Caco-2 (cell line): ENCODE data around the gene SLC22A23. TPM values are rescaled to one million over a fixed set of nuclear protein-coding genes. Genes with fewer than 3 reads are reported as not detected.

Source experiments
- BruUV-seq: library from RNA; stranded (reverse); fragments of 400-500 nt; replicated peaks from 2 replicates; lab custom pipeline; 2021; lab: Mats Ljungman, UMichigan
- CTCF ChIA-PET: fragments of 300-600 bp; sonication (Branson Sonifier 250); formaldehyde crosslinking; loops from one replicate; lab custom pipeline; 2022; ENCODE audit warnings: antibody characterized with exemption; lab: Charles Lee
- POLR2A ChIA-PET: fragments of 300-600 bp; sonication (Branson Sonifier 250); formaldehyde crosslinking; loops from one replicate; lab custom pipeline; 2022; ENCODE audit warnings: antibody characterized with exemption; lab: Charles Lee
- DNase-seq, 2 experiments: peaks; one replicate each; pipeline versions ENCODE4 v3.0.0 to v3.0.0-alpha.2; 2020 to 2022
- H3K27me3 ChIP-seq: replicated peaks from 2 replicates; pipeline ENCODE4 v1.6.0; 2011; ENCODE audit warnings: low read length; ENCODE audit not compliant: control insufficient read depth, insufficient read depth
- H3K36me3 ChIP-seq: 2 replicates; pipeline ENCODE4 v1.5.1; 2011; ENCODE audit warnings: low read length; ENCODE audit not compliant: control insufficient read depth, insufficient read depth
- H3K4me1 ChIP-seq: fragments of 250-450 bp; sonication (Bioruptor Pico); 2 replicates; pipeline ENCODE4 v1.5.1; 2020; ENCODE audit warnings: mild to moderate bottlenecking
- H3K4me3 ChIP-seq: 2 replicates; pipeline ENCODE4 v1.5.1; 2011; ENCODE audit warnings: low read depth, mild to moderate bottlenecking, control low read depth, low read length
- H3K9me3 ChIP-seq: fragments of 250-450 bp; sonication (Bioruptor Pico); 2 replicates; pipeline ENCODE4 v1.5.1; 2020; ENCODE audit warnings: mild to moderate bottlenecking, moderate library complexity
- H3K27ac Mint-ChIP-seq: one replicate; pipeline ENCODE4 v1.8.0; 2022; ENCODE audit warnings: mixed read lengths; ENCODE audit not compliant: unreplicated experiment
- H3K27me3 Mint-ChIP-seq: one replicate; pipeline ENCODE4 v1.8.0; 2022; ENCODE audit warnings: mixed read lengths; ENCODE audit not compliant: insufficient read depth, unreplicated experiment
- H3K36me3 Mint-ChIP-seq: one replicate; pipeline ENCODE4 v1.8.0; 2022; ENCODE audit warnings: mild to moderate bottlenecking, mixed read lengths; ENCODE audit not compliant: insufficient read depth, unreplicated experiment
- H3K4me1 Mint-ChIP-seq: one replicate; pipeline ENCODE4 v1.8.0; 2022; ENCODE audit warnings: low read depth, mixed read lengths; ENCODE audit not compliant: unreplicated experiment
- H3K4me3 Mint-ChIP-seq: one replicate; pipeline ENCODE4 v1.8.0; 2022; ENCODE audit warnings: mild to moderate bottlenecking, moderate library complexity, mixed read lengths; ENCODE audit not compliant: unreplicated experiment
- H3K9me3 Mint-ChIP-seq: one replicate; pipeline ENCODE4 v1.8.0; 2022; ENCODE audit warnings: mixed read lengths; ENCODE audit not compliant: unreplicated experiment
- CTCF ChIP-seq, 2 experiments: fragments of 200-600 bp in 1 of 2; IDR thresholded peaks; 1 replicate in 1 of 2; 2 replicates in 1 of 2; pipeline versions ENCODE4 v1.5.1 to v1.8.0; 2011 to 2022; ENCODE audit warnings: antibody characterized with exemption in 1 of 2, control low read depth in 1 of 2, inconsistent platforms in 1 of 2, low read depth in 1 of 2, low read length in 1 of 2, mild to moderate bottlenecking in 1 of 2, moderate library complexity in 1 of 2; ENCODE audit not compliant: insufficient read depth in 1 of 2, severe bottlenecking in 1 of 2, unreplicated experiment in 1 of 2
- intact Hi-C: fragments of 100-400 bp; cut with micrococcal nuclease; formaldehyde crosslinking; loops from one replicate; pipeline ENCODE4 v1.10.0; 2022; ENCODE audit not compliant: unreplicated experiment
- total RNA-seq: library from RNA; stranded (reverse); gene quantifications from 2 replicates; pipeline ENCODE4 v1.2.3, GENCODE V29; 2022

SLC22A23 gene
- total RNA-seq, 1 experiment from 2014 or later: 45.5 TPM

- no peak for DNase-seq
- no peaks in the 10 kb centered on the region for H3K27me3 Mint-ChIP-seq
- POLR2A ChIA-PET: no interaction called here
- no peaks in the 10 kb centered on the region; the same call in 1 of the 2 replicates for H3K36me3 ChIP-seq
- no peak overlapping the region for H3K4me3 ChIP-seq
- no peak overlapping the region for H3K27ac Mint-ChIP-seq
- intact Hi-C loops: loop anchor here (5.0 kb wide), 1 partner anchor 224 kb away; no protein-coding TSS in a partner anchor
- H3K27me3 ChIP-seq: no peaks in the 10 kb centered on the region
- no peaks in the 10 kb centered on the region for H3K9me3 Mint-ChIP-seq
- no peak overlapping the region for H3K4me3 Mint-ChIP-seq
- no peaks in the 10 kb centered on the region for H3K4me1 ChIP-seq
- TF ChIP-seq CTCF (IDR thresholded peaks at IDR 0.05; ENCODE audit: insufficient read depth in 1 of 2, low read depth in 1 of 2, low read length in 1 of 2, severe bottlenecking in 1 of 2, unreplicated experiment in 1 of 2): no peak
- H3K9me3 ChIP-seq: no peaks in the 10 kb centered on the region
- H3K4me1 Mint-ChIP-seq: no peaks in the 10 kb centered on the region
- CTCF ChIA-PET: no interaction called here
- H3K36me3 Mint-ChIP-seq: peaks cover 59% of the 10 kb centered on the region
- BruUV-seq: no TSS peak
Observed at GRCh38 chr6:3277851-3278416, 178.9 kb downstream of the SLC22A23 start.

- Mint-ChIP-seq H3K36me3 (peaks cover 59% of the 10 kb centered on the region), H3K9me3 (no peaks in the 10 kb centered on the region), H3K4me1 (no peaks in the 10 kb centered on the region), H3K27ac (no peak overlapping the region), H3K27me3 (no peaks in the 10 kb centered on the region), H3K4me3 (no peak overlapping the region)
- DNase-seq: no peak
- intact Hi-C loops: loop anchor here (5.0 kb wide), 1 partner anchor 225 kb away; no protein-coding TSS in a partner anchor
- no TSS peak for BruUV-seq
- TF ChIP-seq CTCF (IDR thresholded peaks at IDR 0.05; ENCODE audit: insufficient read depth in 1 of 2, low read depth in 1 of 2, low read length in 1 of 2, severe bottlenecking in 1 of 2, unreplicated experiment in 1 of 2): no peak
- Histone ChIP-seq H3K4me3 (no peak overlapping the region), H3K4me1 (no peaks in the 10 kb centered on the region), H3K9me3 (no peaks in the 10 kb centered on the region), H3K36me3 (no peaks in the 10 kb centered on the region; the same call in 1 of the 2 replicates), H3K27me3 (no peaks in the 10 kb centered on the region)
- ChIA-PET POLR2A (no interaction called here), CTCF (no interaction called here)
Observed at GRCh38 chr6:3277251-3277650, 179.6 kb downstream of the SLC22A23 start.

GRCh38 chr6:3276174-3277167 lies 180.4 kb downstream of the SLC22A23 start:
- H3K4me3 Mint-ChIP-seq: no peak overlapping the region
- Histone ChIP-seq H3K27me3 (no peaks in the 10 kb centered on the region), H3K9me3 (no peaks in the 10 kb centered on the region), H3K36me3 (no peaks in the 10 kb centered on the region; the same call in 1 of the 2 replicates), H3K4me1 (no peaks in the 10 kb centered on the region), H3K4me3 (no peak overlapping the region)
- no peaks in the 10 kb centered on the region for H3K4me1 Mint-ChIP-seq
- H3K36me3 Mint-ChIP-seq: peaks cover 66% of the 10 kb centered on the region
- BruUV-seq: no TSS peak
- H3K27me3 Mint-ChIP-seq: no peaks in the 10 kb centered on the region
- intact Hi-C loops: loop anchor here (5.0 kb wide), 1 partner anchor 226 kb away; no protein-coding TSS in a partner anchor
- no peak overlapping the region for H3K27ac Mint-ChIP-seq
- no peak for TF ChIP-seq CTCF (IDR thresholded peaks at IDR 0.05; ENCODE audit: insufficient read depth in 1 of 2, low read depth in 1 of 2, low read length in 1 of 2, severe bottlenecking in 1 of 2, unreplicated experiment in 1 of 2)
- ChIA-PET POLR2A (no interaction called here), CTCF (no interaction called here)
- no peaks in the 10 kb centered on the region for H3K9me3 Mint-ChIP-seq
- no peak for DNase-seq
